ENCODE results near the gene ASIC3.
"Not testable (repeated sequence)": the region's sequence is repeated elsewhere in the genome, so short reads cannot be mapped to it uniquely, and the experiment has no call there.

The ASIC3 gene

DNA sequence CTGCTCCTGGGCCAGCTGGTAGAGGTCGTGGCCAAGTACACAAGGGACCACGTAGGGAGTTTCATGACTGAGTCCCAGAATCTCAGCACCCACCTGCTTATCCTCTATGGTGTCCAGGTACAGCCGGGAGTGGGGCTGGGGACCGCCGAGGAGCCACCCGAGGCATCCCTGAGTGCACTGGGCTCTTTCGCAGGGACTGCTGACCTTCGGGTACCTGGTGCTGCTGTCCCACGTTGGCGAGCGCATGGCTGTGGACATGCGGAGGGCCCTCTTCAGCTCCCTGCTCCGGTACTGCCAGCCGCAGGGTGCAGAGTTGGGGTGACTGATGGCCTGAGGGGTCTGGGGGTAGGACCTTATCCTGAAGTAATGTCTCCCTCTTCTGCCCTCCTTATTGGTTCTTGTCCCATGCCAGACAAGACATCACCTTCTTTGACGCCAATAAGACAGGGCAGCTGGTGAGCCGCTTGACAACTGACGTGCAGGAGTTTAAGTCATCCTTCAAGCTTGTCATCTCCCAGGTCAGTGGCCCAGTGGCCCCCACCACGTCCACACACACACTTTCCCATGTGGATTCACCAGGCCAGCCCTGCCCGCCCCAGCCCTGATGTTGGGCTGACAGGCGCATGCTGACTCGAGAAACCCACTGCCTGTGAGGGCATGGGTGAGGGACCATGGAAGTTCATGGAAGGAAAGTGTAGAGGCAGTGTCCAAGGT is 13.9 kb upstream of the ASIC3 start:
- DNase-seq = no peak

DNA sequence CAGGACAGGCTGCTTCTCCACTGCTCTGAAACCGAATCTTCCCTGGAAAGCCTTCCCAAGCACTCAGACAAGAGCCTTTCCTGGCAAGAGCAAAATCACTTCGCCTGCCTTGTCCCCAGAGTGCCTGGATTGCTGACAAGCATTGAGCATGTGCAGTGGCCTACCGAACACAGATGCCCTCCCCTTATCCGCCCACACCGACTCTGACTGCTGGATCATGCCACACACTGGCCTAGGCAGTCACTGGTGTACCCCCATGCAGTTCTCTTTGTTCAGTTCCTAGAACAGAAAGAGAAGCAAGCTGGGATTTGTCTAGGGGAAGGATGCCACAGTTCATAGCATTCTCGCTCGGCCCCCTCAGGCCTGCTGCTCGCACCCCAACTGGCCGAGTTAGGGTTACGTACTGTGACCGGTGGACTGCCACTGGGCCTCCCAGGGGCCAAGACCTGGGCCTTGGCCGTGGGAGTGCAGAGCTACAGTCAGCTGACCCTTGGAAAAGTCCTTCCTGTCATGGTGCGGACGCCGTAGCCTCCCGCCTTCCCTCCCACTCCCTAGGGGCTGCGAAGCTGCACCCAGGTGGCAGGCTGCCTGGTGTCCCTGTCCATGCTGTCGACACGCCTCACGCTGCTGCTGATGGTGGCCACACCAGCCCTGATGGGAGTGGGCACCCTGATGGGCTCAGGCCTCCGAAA is 13.2 kb upstream of the ASIC3 start:
- no peak for DNase-seq

DNA sequence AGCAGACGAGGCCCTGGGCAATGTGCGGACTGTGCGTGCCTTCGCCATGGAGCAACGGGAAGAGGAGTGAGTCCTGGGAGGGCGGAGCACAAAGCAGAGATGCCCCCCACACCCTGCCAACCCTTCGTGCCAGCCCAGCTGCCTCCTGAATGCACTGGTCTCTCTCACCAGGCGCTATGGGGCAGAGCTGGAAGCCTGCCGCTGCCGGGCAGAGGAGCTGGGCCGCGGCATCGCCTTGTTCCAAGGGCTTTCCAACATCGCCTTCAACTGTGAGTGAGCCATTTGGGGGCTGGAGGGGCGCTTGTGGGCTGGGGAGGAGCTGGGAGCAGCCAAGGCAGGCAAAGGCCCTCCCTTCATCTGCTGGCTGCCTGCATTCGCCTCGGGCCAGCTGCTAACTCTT is 12.4 kb upstream of the ASIC3 start:
- no peak for DNase-seq

DNA sequence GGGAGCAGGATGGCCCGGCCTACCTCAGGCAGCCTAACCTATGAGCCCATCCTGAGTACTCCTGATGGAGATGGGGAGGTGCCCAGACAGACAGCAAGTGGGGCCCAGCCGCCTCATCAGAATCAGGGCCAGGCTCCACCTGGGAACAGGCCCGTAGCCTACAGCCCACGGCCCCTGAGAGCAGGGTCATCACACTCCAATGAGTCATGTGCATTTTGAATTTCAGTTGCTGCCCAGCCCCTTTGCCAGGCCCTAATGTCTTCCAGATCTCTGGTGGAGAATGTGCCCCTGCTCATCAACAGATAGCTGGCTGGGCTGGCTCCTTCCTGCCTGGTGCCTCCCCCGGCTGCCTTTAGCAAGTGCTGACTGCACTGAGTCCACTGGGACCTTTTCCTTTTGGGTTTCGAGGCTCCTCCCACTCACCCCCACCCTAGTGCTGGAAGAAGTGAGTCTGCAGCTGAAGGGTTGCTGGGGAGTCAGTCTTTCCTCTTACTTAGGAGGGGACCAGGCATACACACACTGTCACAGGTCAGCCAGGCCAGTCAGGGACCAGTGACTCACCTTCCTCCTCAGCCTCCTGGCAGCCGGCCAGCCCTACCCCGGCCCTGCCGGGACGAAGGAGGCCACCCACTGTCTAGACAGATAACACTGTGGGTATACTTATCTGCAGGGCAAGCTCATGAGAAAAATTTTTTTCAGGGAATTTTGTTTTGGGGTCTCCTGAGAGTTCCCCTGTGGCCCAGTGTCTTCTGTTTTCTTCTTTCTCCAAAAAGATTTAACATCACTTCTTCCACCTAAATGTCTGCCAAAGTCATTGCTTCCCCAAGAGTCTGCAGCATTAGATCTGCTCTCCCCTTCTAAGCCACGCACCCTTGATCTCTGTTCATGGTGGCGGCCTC is 9.1 kb upstream of the ASIC3 start:
- peak; percentile 67 for DNase-seq

DNA sequence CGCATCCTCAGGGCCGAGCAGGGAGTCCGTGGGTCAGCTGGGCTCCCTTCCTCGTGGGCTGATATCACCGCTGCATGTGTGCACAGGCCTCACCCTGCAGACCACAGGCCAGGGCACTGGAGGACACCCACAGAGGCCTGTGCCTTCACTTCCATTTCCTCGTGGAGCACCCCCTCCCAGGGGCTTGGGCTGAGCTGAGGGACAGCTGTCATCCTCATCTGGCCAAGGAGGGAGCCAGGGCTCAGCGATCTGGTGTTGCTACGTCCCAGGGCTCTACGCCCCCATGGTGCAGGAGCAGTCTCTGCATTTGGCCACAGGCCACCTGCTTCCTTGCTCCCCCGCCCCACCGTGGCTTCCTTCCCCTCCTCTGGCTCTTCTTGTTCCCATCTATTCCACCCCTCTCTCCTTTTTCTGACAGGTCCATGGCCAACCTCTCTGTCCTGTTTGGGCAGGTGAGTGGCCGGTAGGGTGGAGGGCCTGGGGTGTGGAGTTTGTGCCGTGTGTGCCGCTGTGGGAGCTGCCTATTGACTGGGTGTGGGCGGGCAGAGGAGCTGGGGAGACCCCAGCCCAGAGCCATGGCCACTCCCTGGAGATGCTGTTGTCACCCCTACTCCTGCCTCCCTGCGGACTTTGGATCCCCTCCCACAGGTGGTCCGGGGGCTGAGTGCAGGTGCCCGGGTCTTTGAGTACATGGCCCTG is 8.3 kb upstream of the ASIC3 start:
- DNase-seq = no peak

DNA sequence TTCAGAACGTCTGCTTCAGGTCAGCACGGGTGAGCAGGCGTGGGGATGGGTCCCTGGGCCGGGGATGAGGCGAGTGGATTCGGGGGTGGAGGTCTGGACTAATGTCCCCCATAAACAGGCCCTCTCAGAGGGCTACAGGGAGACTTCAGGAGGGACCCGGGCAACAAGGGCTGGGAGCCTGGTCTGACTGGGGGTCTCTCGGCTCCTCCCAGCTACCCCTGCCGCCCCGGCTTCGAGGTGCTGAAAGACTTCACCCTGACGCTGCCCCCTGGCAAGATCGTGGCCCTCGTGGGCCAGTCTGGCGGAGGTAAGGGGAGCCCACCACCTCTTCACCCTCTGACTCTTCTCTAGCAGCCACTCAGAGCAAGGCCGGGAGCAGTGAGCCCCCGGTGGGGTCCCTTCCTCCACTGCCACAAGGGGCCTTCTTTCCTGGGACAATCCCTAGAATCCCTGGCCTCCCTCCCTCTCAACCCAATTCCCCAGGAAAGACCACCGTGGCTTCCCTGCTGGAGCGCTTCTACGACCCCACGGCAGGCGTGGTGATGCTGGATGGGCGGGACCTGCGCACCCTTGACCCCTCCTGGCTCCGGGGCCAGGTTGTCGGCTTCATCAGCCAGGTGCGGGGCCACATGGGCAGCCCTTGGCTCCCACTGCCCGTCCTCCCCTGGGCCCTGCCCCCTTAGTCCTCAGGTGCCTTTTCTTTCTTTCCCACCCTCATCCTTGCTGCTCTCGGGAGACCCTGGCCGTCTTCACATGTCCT is 7.5 kb upstream of the ASIC3 start:
- DNase-seq = no peak

DNA sequence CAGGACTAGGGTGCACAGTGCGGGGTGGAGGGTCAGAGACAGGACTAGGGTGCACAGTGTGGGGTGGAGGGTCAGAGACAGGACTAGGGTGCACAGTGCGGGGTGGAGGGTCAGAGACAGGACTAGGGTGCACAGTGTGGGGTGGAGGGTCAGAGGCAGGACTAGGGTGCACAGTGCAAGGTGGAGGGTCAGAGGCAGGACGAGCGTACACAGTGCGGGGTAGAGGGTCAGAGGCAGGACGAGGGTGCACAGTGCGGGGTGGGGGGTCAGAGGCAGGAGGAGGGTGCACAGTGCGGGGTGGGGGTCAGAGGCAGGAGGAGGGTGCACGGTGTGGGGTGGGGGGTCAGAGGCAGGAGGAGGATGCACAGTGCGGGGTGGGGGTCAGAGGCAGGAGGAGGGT is 4.9 kb upstream of the ASIC3 start:
- not testable (repeated sequence) for DNase-seq

DNA sequence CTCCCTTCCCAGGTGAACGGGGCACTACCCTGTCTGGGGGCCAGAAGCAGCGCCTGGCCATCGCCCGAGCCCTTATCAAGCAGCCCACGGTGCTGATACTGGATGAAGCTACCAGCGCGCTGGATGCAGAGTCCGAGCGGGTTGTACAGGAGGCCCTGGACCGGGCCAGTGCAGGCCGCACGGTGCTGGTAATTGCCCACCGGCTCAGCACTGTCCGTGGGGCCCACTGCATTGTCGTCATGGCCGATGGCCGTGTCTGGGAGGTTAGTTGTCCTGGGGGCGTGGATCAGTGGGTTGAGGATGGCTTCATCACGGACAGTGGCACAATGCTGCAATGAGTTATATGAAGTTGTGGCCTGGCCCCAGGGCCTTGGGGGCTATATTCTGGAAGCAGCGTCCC is 4.4 kb upstream of the ASIC3 start:
- no peak for DNase-seq

DNA sequence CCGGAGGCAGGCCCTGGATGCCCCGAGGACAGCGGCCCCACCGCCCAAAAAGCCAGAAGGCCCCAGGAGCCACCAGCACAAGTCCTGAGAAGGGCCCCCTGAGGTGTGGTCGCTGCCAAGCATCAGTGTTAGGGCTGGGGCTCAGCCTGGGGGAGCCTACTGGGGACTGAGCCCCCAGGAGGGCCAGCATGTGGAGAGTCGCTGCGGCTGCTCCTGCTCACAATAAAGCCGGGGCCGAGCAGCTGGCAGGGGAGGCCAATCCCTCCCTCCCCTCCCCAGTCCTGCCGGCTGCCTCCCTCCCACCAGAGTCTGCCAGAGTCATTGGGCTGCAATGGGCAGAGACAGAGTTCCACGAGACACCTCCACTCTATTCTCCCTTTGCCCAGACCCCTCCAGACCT is 3.1 kb upstream of the ASIC3 start:
- no peak for DNase-seq

DNA sequence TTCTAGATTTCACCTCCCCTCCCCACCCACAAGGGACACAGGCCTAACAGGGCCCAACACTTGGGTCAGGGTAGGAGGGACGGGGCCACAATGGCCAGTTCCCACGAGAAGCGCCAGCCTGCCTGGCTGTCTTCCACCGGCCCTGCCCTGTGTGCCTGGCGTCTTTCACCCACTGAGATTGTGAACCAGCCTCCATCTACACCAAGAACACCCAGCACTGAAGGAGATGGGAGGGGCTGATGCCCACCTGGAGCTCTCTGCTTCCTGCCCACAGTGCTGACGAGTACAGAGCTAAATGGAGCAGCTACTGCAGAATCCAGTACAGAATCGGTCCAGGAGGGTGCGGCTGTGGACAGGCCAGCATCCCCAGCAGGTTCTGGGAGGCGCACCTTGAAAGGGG is 2.4 kb upstream of the ASIC3 start:
- no peak for DNase-seq

DNA sequence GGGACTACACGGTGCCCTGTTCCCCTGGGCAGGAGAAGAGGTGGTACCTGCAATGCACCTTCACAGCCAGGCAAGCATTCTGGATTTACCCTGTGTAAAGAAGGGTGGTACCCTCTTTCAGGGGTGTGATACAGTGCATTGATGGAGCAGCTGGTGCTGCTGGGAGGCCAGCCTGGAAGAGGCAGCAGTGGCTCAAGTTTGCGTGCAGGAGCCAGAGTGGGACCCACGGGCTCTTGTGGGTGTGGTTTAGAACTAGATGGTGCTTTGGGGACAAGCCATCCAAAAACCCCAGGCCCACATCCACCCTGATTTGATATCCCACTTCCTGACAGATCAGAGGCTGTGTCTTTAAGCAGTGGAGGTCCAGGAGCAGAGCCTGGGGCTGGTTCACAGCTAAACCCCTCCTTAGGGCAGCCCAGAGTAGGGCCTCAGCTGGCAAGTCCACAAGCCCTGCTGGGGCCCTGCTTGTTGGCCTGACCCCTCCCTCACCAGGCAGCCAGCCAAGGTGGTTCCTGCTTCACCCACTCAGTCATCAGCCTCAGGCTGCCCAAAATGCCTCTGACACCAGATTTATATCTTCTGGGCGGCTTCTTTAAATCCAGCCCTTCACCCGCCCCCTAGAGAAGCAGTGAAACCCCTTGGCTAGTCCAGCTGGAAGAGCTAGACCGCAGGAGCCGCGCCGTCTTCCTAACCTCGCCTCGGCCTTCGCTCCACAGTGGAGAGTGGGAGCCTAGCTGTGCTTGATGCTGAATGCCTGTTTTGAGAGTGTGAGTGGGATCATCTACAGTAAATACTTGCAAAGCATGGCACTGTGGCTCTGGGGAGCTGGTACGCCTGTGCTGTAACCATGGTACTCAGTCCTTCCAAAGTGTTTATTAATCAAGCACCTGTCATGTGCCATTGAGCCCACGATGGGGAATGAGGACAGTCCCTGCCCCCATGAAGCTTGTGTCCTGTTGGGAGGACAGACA is 1.4 kb upstream of the ASIC3 start:
- no peak for DNase-seq

DNA sequence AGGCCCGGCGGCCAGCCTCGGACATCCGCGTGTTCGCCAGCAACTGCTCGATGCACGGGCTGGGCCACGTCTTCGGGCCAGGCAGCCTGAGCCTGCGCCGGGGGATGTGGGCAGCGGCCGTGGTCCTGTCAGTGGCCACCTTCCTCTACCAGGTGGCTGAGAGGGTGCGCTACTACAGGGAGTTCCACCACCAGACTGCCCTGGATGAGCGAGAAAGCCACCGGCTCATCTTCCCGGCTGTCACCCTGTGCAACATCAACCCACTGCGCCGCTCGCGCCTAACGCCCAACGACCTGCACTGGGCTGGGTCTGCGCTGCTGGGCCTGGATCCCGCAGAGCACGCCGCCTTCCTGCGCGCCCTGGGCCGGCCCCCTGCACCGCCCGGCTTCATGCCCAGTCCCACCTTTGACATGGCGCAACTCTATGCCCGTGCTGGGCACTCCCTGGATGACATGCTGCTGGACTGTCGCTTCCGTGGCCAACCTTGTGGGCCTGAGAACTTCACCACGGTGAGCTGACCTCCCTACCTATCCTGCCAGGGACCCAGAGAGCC is 656 bp downstream of the ASIC3 start:
- DNase-seq = no peak

DNA sequence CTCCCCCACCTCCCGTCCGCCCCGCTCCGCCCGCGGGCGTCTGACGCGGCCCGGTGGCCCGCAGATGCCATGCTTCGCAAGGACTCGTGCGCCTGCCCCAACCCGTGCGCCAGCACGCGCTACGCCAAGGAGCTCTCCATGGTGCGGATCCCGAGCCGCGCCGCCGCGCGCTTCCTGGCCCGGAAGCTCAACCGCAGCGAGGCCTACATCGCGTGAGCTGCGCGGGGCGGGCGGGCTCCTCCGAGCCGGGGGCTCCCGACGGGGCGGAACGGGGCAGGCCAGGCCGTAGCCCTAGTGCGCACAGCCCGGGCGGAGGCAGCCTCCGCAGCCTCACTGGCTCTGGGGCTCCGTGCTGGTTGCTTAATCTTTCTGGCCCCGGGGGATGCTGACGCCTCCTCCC is 2.8 kb downstream of the ASIC3 start:
- DNase-seq = peak; percentile 50

DNA sequence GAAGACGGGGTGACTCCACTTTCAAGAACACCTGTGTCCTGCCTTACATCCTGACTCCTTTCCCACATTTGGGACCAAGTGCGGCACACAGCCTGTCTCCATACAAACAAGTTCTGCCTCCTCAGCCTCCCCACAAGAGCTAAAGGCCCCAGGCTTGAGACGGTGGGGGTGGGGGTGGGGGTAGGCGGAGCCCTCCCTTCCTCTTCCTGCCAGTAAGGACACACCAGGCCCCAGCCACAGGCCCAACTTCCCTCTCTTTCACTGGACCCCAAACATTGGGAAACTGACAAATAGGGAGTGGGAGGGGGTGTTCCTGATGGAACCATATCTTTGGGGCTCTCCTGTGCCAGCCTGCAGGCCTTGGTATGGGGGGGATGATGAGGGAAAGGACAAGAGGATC is 4.8 kb downstream of the ASIC3 start:
- DNase-seq = peak; percentile 5

DNA sequence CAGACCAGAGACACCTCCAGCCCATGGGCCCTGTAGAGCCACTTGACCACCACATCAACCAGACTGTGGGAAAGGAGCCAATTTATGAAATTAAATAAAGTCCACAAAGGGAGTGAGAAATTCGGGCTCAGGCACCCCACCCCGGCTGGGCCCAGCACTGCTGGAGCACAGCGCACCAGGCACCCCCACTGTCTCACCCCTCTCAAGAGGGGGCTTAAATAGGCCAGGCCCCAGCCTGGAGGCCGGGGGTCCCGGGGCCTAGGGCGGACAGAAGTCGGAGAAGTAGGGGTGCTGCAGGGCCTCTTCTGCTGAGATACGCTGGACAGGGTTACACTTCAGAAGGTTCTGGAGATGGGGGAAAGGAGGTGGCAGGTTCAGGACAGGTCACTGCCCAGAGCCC is 5.4 kb downstream of the ASIC3 start:
- no peak for DNase-seq

DNA sequence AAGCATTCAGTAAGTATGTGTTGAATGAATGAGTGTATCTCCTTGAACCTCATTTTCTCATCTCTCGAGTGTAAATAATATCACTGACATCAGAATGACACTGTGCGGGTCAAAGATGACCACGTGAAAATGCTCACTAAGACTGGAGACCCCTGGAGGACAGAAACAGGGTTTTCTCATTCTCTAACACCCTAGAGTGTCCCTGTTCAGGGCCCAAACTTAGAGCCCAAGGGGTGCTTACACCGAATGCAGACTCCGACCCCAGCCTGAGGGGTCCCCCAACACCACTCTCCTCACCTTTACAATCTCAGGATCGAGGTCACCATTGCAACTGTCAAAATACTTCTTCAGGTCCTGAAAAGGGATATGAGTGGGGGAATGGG is 7.9 kb downstream of the ASIC3 start:
- DNase-seq = no peak

DNA sequence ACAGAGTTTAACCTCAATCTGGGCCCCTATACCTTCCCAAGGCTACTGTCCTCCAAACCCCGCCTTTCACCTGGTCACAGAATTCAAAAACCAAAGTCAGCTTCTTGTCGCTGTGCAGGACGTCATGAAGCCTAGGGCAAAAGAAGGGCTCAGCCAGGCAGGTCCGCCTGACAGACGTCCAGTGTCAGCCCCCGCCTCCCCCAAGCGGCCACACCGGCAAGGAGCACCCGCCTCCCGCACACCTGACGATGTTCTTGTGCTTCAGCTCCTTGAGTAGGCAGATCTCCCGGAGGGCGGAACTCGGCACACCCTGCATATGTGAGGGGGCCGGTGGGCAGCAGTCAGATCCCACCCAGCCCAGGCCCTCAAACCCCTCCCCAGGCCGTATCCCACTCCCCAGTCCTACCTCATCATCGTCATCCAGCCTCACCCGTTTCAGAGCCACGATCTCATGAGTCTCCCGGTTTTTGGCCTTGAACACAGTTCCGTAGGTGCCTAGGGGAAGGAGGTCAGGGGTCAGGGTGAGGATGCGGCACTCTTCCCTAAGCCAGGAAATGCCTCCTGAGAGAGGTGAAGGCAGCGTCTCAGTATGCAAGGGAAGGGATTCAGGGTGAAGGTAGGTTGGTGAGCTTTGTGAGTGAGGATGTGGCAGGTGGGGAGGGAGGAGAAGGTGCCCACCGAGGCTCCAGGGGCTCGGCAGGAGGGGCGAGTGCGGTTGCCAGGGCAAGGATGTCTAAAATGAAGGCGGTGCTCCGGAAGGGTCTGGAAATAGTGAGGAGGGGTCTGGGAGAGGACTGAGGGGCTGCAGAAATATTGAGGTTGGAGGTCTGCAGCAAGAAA is 8.6 kb downstream of the ASIC3 start:
- DNase-seq = no peak

DNA sequence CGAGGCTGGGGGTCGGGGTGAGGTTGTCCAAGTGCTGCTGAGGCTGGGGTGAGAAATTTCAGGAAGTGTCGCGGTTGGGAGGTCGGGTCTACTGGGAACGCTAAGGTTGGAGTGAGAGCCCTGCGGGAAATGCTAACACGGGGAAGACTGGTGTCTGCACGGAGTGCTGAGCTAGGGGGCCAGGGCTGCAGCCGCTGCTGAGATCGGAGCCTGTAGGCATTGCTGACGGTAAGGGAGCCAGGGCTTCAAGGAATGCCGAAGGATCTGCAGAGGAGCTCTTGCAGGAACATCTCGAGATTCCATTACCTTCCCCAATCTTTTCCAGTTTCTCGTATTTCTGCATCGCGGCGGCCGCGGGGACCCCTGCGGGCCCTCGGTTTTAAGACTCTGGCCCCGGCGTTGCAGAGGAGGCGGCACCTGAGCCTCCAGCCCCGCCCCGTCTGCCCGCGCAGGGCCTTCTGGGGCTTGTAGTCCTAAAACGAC is 9.2 kb downstream of the ASIC3 start, which contains the start of gene CDK5:
TSS of gene CDK5 (minus strand) at position 392 of the 483 bp plus-strand sequence. CDS start at position 343, 49 bp downstream.
- no peak for DNase-seq

DNA sequence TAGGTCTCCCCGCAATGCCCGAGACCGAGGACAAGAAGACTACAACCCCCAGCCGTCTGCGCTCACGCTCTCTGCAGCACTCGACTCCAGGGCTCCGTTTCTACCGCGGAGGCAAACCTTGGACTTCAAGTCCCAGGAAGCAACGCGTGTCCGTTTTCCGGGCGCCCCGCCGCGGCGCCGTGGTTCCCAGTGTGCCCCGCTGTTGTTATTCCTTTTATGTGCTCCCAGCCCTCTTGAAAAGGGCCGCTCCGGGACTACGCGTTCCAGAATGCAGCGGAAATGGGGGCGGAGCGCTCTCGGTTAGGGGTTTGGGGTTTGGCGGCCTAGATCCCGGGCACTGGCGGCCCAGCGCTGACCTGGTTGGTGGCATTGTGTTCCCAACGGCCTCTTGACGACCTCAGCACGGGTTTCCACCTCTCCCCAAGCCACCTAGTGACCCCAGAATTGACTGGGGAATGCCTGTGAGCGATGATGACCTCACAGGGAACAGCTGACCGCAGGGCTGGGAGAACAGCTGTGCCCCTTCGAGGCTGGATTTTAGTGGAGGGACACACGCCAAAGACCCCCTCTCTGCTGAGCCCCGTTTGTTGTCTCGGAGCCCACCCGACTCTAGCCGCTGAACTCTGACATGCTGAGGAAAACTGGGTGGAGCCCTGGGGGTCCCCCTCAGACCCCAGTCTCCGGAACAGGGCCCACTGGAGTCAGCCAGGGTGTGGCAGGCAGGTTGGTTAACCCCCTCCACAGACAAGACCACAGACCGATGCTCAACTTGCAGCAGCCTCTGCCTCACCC is 9.9 kb downstream of the ASIC3 start:
- DNase-seq = peak; percentile 98

All from MV-4-11 (cell line).